Measurements from ENCODE around the gene ANKMY1.

Gene ANKMY1

DNA sequence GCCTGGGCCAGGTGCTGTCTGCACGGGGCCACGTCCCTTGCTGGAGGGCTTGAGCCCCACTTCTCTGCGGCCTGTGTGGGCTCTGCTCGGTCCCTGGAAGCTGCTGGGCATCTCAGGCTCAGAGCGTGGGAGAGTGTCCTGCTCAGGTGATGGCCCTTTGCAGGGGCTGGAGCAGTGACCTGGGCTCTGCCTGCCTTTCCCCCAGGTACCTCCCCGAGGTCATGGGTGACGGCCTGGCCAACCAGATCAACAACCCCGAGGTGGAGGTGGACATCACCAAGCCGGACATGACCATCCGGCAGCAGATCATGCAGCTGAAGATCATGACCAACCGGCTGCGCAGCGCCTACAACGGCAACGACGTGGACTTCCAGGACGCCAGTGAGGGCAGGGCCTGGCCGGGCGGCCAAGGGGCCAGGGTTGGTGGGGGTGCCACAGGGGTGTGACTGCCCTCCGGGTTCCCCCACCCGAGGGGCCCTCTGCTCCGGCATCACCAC lies 92.5 kb downstream of the ANKMY1 start:
- no peak overlapping the region for H3K4me3 ChIP-seq (ENCODE audit: low read depth, low read length)
- TF ChIP-seq, protein P1, sequence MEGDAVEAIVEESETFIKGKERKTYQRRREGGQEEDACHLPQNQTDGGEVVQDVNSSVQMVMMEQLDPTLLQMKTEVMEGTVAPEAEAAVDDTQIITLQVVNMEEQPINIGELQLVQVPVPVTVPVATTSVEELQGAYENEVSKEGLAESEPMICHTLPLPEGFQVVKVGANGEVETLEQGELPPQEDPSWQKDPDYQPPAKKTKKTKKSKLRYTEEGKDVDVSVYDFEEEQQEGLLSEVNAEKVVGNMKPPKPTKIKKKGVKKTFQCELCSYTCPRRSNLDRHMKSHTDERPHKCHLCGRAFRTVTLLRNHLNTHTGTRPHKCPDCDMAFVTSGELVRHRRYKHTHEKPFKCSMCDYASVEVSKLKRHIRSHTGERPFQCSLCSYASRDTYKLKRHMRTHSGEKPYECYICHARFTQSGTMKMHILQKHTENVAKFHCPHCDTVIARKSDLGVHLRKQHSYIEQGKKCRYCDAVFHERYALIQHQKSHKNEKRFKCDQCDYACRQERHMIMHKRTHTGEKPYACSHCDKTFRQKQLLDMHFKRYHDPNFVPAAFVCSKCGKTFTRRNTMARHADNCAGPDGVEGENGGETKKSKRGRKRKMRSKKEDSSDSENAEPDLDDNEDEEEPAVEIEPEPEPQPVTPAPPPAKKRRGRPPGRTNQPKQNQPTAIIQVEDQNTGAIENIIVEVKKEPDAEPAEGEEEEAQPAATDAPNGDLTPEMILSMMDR (IDR thresholded peaks at IDR 0.05; ENCODE audit: insufficient read depth, low read depth, low read length, missing control alignments): no peak
- DNase-seq (ENCODE audit: low read depth): no peak

DNA sequence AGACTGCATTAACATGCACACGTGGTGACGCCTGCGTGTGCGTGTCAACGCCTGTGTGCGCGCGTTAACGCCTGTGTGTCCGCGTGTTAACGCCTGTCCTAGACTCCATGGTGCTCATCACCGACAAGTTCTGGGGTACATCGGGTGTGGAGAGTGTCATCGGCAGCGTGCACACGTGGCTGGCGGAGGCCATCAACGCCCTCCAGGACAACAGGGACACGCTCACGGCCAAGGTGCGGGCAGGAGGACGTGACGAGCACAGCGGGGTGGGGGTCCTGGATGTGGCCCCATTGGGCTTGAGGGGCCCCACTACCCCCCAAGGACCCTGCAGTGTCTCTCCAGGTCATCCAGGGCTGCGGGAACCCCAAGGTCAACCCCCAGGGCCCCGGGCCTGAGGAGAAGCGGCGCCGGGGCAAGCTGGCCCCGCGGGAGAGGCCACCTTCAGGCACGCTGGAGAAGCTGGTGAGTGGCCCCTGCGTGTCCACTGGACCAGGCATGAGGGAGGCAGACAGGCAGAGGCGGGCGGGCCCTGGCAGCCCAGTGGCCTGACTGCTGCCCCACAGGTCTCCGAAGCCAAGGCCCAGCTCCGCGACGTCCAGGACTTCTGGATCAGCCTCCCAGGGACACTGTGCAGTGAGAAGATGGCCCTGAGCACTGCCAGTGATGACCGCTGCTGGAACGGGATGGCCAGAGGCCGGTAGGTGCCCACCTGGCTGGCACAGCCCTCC lies 93.1 kb downstream of the ANKMY1 start:
- H3K4me3 ChIP-seq (ENCODE audit: low read depth, low read length): no peak overlapping the region
- TF ChIP-seq, protein P1 (IDR thresholded peaks at IDR 0.05; ENCODE audit: insufficient read depth, low read depth, low read length, missing control alignments): no peak
- DNase-seq (ENCODE audit: low read depth): no peak

DNA sequence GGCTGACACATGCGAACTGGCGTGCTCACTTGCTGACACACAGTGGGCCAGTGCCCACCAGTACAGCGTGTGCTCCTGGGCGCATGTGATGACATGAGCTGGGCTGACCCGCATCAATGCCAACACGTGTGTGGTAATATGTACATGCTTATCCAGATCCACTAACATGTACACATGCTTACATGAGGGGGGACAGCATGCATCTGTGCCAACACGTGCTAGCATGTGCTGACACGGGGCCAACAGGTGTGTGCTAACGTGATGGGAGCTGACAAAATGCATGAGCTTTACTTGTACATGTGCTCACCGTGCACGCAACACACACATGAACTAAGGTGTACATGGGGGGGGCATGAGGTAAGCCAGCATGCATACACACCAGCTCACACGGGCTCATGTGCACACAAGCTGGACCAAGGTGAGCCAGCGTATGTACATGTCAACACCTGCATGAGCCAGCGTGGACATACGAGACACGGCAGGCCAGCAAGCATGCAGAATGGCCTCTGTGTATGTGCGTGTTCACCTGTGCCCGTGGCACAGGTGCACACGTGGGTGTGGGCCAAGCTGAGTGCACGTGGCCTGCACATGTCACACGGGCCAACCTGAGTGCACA lies 93.8 kb downstream of the ANKMY1 start:
- DNase-seq (ENCODE audit: low read depth): no peak
- no peak overlapping the region for H3K4me3 ChIP-seq (ENCODE audit: low read depth, low read length)
- TF ChIP-seq, protein P1 (IDR thresholded peaks at IDR 0.05; ENCODE audit: insufficient read depth, low read depth, low read length, missing control alignments): no peak

DNA sequence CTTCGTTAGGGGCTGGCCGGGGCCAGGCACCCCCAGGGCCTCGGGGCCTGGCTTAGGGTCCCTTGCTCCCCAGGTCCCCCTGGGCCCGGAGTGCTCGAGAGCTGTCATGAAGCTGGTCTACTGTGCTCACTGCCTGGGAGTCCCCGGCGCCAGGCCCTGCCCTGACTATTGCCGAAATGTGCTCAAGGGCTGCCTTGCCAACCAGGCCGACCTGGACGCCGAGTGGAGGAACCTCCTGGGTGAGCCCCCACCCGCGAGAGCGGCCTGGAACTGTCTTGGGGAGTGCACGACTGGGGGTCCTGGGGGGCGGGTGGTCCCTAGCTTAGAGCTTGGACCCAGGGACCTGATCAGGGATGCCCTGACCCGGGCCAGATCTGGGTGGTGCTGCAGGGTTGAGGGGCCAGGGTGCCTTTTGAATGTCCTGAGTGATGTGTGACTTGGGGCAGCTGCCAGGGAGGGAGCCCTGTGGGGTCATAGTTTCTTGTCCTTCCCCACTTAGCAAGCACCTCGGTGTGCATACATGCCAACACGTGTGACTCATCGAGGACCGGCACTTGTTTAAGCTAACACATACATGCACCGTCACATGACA lies 94.4 kb downstream of the ANKMY1 start:
- TF ChIP-seq, protein P1 (IDR thresholded peaks at IDR 0.05; ENCODE audit: insufficient read depth, low read depth, low read length, missing control alignments): no peak
- DNase-seq (ENCODE audit: low read depth): no peak
- no peak overlapping the region for H3K4me3 ChIP-seq (ENCODE audit: low read depth, low read length)

DNA sequence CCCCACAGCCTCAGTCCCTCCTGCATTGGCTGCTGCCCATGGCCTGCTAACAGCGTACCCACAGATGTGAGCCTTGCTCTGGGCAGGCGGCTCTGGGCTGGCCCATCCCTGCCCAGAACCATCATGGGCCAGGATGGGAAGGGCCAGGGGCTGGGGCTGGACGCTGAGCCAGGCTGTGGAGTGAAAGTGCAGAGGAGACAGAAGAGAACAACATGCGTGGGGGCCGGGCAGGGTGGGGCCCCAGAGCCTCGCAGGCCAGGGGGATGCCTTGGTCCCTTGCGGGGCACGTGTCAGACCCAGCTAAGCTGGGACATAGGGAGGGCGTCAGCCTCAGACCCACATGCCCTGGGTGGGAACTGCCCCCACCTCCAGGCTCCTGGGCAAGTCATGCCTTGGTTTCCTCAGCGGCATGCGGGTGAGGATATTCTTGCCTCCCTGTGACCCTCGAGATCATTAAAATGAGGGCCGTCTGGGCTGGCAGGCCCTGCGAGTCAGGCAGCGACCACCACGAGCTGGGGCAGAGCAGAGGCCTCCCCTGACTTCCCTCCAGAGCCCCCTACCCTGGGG lies 95.0 kb downstream of the ANKMY1 start:
- TF ChIP-seq, protein P1 (IDR thresholded peaks at IDR 0.05; ENCODE audit: insufficient read depth, low read depth, low read length, missing control alignments): no peak
- no peak for DNase-seq (ENCODE audit: low read depth)
- H3K4me3 ChIP-seq (ENCODE audit: low read depth, low read length): no peak overlapping the region

DNA sequence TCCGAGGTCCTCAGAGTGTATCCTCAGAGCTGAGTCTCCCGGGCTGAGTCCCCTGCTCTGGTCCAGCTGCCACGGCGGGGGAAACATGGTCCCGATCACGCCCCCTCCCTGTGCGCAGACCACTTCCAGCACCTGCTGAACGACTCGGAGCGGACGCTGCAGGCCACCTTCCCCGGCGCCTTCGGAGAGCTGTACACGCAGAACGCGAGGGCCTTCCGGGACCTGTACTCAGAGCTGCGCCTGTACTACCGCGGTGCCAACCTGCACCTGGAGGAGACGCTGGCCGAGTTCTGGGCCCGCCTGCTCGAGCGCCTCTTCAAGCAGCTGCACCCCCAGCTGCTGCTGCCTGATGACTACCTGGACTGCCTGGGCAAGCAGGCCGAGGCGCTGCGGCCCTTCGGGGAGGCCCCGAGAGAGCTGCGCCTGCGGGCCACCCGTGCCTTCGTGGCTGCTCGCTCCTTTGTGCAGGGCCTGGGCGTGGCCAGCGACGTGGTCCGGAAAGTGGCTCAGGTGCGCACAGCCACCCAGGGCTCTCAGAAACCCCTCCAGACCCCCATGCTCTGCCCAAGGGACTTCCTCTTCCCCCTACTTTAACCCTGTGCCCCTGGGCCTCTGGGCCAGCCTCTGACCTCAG lies 95.6 kb downstream of the ANKMY1 start:
- no peak overlapping the region for H3K4me3 ChIP-seq (ENCODE audit: low read depth, low read length)
- TF ChIP-seq, protein P1 (IDR thresholded peaks at IDR 0.05; ENCODE audit: insufficient read depth, low read depth, low read length, missing control alignments): no peak
- DNase-seq (ENCODE audit: low read depth): no peak
